Mammary epithelial cell (primary cell): ENCODE results near the gene MYL3.

Experiments
- EZH2 ChIP-seq: IDR thresholded peaks from 2 replicates; pipeline ENCODE4 v1.6.1; 2012; ENCODE audit warnings: low read length, inconsistent platforms, borderline replicate concordance
- TF ChIP-seq, protein P1 (sequence below), 2 donors: IDR thresholded peaks in 1 of 2; conservative IDR thresholded peaks in 1 of 2; 2 replicates each; pipeline ENCODE4 v1.5.1; 2011 to 2012; ENCODE audit warnings: inconsistent platforms in 2 of 2, low read length in 2 of 2, mild to moderate bottlenecking in 2 of 2, control low read depth in 1 of 2, low read depth in 1 of 2; ENCODE audit not compliant: insufficient read depth in 1 of 2; ENCODE audit errors: extremely low read depth in 1 of 2

DNA sequence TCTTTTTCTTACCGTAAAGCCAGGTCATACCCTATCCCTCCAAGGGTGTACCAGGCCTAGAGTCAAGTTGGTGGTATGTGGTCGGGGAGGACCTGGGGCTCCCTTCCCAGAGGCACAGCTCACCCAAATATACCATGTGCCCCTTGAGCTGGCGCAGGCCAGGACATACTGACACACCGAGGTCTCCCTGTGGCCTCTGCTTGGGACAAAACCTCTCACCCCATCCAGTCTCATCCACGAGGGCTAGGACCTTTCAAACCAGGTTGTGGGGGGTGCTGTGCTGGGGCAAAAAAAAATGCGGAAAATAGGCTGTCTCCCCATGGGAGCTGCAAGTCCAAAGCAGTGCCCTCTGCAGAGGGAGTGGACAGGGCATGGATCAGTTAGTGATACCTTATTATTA, 37.1 kb upstream of the MYL3 start:
- TF ChIP-seq, protein P1, sequence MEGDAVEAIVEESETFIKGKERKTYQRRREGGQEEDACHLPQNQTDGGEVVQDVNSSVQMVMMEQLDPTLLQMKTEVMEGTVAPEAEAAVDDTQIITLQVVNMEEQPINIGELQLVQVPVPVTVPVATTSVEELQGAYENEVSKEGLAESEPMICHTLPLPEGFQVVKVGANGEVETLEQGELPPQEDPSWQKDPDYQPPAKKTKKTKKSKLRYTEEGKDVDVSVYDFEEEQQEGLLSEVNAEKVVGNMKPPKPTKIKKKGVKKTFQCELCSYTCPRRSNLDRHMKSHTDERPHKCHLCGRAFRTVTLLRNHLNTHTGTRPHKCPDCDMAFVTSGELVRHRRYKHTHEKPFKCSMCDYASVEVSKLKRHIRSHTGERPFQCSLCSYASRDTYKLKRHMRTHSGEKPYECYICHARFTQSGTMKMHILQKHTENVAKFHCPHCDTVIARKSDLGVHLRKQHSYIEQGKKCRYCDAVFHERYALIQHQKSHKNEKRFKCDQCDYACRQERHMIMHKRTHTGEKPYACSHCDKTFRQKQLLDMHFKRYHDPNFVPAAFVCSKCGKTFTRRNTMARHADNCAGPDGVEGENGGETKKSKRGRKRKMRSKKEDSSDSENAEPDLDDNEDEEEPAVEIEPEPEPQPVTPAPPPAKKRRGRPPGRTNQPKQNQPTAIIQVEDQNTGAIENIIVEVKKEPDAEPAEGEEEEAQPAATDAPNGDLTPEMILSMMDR (conservative IDR thresholded peaks at IDR 0.05 in 1 of 2, IDR thresholded peaks at IDR 0.05 in 1 of 2; ENCODE audit: extremely low read depth in 1 of 2, insufficient read depth in 1 of 2, low read depth in 1 of 2, low read length in 2 of 2) = no peak
- TF ChIP-seq EZH2 = no peak
